ENCODE results near the gene ARHGEF7. TPM values are rescaled to one million over a fixed set of nuclear protein-coding genes. Genes with fewer than 3 reads are reported as not detected.

The ARHGEF7 gene
- total RNA-seq, 2 experiments from 2014 or later: 58.7 to 67.2 TPM

DNA sequence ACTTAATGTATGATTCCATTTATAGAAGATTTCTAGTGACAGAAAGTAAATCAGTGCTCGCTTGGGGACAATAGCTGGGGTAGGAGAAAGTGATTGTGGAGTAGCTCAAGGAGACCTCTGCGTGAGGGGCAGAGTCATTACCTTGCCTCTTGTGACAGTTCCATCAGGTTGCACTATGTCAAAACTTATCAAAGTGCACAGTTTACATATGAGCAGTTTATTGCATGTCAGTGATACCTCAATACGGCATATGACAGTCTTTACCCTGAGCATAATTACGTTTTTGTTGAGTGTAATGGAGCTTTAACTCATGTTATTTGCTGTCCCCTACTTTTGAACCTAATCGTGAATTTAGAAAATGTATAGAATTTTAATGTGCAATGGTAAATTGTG, 15.0 kb downstream of the ARHGEF7 start:
- H3K4me1 Mint-ChIP-seq: no peaks in the 10 kb centered on the region
- H3K9me3 Mint-ChIP-seq (ENCODE audit: low read depth): no peaks in the 10 kb centered on the region
- CTCF ChIA-PET: no interaction called here
- peaks cover 33% of the 10 kb centered on the region for H3K27me3 Mint-ChIP-seq
- H3K4me3 Mint-ChIP-seq: no peak overlapping the region
- DNase-seq (no peak), ATAC-seq (no peak)
- no peaks in the 10 kb centered on the region for H3K36me3 Mint-ChIP-seq
- H3K27ac Mint-ChIP-seq: no peak overlapping the region

DNA sequence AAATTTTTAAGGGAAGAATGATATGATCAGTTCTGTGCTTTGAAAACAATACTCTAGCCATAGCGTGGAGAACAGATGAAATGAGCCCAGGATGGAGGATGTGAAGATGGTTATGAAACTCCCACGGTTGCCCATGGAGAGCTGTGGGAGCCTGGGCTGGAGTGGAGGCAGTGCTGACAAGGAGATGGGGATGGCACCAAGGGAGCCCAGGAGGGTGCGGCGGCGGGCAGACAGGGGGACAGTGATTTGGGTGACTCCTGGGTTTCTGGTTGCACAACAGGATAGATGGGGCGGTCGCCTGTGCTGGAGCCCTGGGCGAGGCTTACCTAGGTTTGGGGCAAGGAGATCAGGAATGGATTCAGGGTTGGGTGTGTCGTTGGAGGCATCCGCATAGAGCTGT, 15.9 kb downstream of the ARHGEF7 start:
- Mint-ChIP-seq H3K27ac (no peak overlapping the region), H3K9me3 (ENCODE audit: low read depth) (no peaks in the 10 kb centered on the region), H3K36me3 (no peaks in the 10 kb centered on the region), H3K4me1 (no peaks in the 10 kb centered on the region), H3K27me3 (peaks cover 33% of the 10 kb centered on the region), H3K4me3 (no peak overlapping the region)
- DNase-seq (no peak), ATAC-seq (no peak)
- CTCF ChIA-PET: no interaction called here

DNA sequence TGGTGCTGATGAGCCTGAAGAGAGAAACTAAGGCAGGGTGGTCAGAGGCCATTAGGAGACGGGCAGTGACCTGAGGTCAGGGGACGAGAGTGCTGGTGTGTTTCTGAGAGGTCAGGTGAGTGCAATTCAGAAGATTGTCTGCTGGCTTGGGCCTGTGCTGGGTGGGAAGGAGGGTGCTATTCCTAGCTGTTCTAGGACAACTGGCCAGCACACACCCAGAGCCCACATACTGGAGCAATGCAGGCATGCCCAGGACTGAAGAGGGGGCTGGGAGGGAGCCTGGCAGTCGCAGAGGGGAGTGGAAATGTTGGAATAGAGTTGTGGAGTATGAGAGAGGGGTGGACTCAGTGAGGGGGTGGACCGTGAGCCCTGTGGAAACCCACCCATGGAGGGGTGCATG, 16.5 kb downstream of the ARHGEF7 start:
- Mint-ChIP-seq H3K4me3 (no peak overlapping the region), H3K27ac (no peak overlapping the region), H3K36me3 (no peaks in the 10 kb centered on the region), H3K4me1 (no peaks in the 10 kb centered on the region), H3K9me3 (ENCODE audit: low read depth) (no peaks in the 10 kb centered on the region), H3K27me3 (peaks cover 34% of the 10 kb centered on the region)
- DNase-seq: no peak
- CTCF ChIA-PET: no interaction called here
- no peak for ATAC-seq

DNA sequence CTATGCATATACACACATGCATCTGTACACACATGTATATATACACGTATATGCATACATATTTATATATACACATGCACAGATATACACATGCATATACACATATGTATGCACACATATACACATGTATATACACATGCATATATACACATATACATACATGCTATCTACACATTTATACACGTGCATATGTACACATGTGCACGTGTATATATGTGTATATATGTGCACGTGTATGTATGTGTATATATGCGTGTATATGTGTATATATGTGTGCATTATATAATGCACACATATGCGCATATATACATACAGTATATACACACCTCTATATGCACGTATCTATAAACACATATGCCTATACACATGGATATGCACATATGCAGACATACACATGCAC, 17.8 kb downstream of the ARHGEF7 start:
- no peak overlapping the region for H3K4me3 Mint-ChIP-seq
- H3K27me3 Mint-ChIP-seq: peaks cover 39% of the 10 kb centered on the region
- no peaks in the 10 kb centered on the region for H3K9me3 Mint-ChIP-seq (ENCODE audit: low read depth)
- CTCF ChIA-PET: no interaction called here
- H3K36me3 Mint-ChIP-seq: no peaks in the 10 kb centered on the region
- H3K4me1 Mint-ChIP-seq: no peaks in the 10 kb centered on the region
- DNase-seq: no peak
- no peak for ATAC-seq
- H3K27ac Mint-ChIP-seq: no peak overlapping the region

DNA sequence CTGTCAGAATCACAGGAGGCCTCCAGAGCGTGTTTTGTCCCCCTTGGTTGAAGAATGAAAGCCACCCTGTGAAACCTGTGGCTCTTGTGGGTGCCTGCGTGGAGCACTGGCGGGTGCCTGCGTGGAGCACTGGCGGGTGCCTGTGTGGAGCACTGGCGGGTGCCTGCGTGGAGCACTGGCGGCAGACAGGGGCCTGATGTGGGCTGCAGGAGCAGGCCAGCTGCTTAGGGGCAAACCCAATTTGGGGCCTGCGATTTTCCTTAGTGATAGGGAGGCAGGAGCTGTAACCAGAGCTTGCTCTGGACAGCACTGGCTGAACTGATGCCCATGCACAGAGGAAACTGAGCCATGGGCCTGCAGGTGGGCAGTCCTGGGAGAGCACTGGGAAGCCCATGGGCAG, 24.3 kb downstream of the ARHGEF7 start:
- H3K27ac Mint-ChIP-seq: no peak overlapping the region
- H3K36me3 Mint-ChIP-seq: no peaks in the 10 kb centered on the region
- no peaks in the 10 kb centered on the region for H3K4me1 Mint-ChIP-seq
- no peak overlapping the region for H3K4me3 Mint-ChIP-seq
- H3K27me3 Mint-ChIP-seq: peaks cover 65% of the 10 kb centered on the region
- CTCF ChIA-PET: no interaction called here
- ATAC-seq (no peak), DNase-seq (no peak)
- H3K9me3 Mint-ChIP-seq (ENCODE audit: low read depth): no peaks in the 10 kb centered on the region

DNA sequence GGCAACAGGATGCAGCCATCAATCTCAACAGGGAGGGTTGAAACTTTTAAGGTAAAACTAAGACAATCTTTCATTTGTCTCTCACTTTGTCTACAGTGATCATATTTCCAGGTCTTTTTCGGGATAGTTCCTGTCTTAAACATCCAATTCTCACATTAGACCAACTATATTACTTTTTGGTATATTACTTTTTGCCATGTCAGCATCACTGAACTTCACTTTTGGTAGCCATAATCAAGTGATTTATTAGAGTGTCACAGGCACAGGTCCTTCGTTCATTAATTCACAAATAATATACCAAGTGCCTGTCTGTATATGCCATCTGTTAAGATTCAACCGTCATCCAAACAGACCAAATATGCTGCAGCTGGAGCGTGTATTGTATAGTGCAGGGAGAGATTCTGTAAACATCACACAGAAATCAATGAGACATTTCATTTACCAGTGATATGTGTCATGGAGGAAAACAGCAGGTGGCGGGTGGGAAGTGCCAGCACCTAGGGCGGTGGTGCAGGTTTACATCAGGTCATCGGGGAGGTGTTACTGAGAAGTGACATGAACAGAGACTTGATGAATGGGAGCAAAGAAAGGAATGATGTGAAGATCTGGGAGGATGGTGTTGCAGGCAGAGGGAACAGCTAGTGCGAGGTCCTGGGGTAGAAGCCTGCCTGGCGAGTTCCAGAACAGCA, 24.9 kb downstream of the ARHGEF7 start:
- H3K27me3 Mint-ChIP-seq: peaks cover 69% of the 10 kb centered on the region
- no peak overlapping the region for H3K27ac Mint-ChIP-seq
- H3K36me3 Mint-ChIP-seq: no peaks in the 10 kb centered on the region
- no peaks in the 10 kb centered on the region for H3K4me1 Mint-ChIP-seq
- H3K4me3 Mint-ChIP-seq: no peak overlapping the region
- DNase-seq (no peak), ATAC-seq (no peak)
- CTCF ChIA-PET: no interaction called here
- H3K9me3 Mint-ChIP-seq (ENCODE audit: low read depth): no peaks in the 10 kb centered on the region

DNA sequence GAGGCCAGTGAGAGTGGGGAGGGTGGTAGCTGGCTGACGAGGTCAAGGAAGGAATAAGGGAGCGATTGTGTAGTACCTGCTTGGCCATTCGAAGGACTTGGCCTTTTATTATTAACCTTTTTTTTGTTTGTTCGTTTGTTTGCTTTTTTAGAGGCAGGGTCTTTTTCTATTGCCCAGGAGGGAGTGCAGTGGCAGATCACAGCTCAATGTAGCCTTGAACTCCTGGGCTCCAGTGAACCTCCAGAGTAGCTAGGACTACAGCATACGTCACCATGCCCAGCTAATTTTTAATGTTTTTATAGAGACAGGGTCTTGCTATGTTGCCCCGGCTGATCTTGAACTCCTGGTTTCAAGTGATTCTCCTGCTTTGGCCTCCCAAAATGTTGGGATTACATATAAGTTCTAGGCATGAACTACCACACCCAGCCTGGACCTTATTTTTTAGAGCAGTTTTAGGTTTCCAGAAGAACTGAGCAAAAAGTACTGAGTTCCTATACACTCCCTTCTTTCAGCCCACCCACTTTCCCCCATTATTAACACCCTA, 25.5 kb downstream of the ARHGEF7 start:
- peaks cover 68% of the 10 kb centered on the region for H3K27me3 Mint-ChIP-seq

DNA sequence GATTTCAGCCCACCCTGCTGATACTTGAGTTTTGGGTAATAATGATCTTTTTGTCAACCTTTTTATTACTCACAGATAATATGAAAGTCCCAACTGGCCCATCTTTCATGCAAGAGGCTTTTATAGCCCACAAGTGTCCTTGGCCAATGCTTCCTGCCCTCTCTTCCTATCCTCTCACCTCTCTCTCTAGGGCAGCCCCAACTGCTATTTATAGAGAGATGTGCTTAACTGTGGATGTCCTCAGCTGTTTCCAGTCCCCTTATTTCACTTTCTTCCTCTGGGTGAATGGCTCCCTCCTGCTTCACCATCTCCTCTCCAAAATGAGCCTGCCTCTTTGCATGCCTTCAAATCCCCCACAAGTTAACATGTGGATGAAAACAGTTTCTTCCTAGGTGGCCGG, 27.4 kb downstream of the ARHGEF7 start:
- DNase-seq: no peak
- H3K4me1 Mint-ChIP-seq: no peaks in the 10 kb centered on the region
- no peak overlapping the region for H3K4me3 Mint-ChIP-seq
- no peak for ATAC-seq
- no peak overlapping the region for H3K27ac Mint-ChIP-seq
- no peaks in the 10 kb centered on the region for H3K9me3 Mint-ChIP-seq (ENCODE audit: low read depth)
- CTCF ChIA-PET: no interaction called here
- no peaks in the 10 kb centered on the region for H3K36me3 Mint-ChIP-seq
- H3K27me3 Mint-ChIP-seq: peaks cover 66% of the 10 kb centered on the region

More for the DNA sequence above, 25.5 kb downstream of the ARHGEF7 start:
- CTCF ChIA-PET: no interaction called here
- Mint-ChIP-seq H3K36me3 (no peaks in the 10 kb centered on the region), H3K27ac (no peak overlapping the region), H3K9me3 (ENCODE audit: low read depth) (no peaks in the 10 kb centered on the region), H3K4me3 (no peak overlapping the region), H3K4me1 (no peaks in the 10 kb centered on the region)
- no peak for ATAC-seq
- DNase-seq: no peak

DNA sequence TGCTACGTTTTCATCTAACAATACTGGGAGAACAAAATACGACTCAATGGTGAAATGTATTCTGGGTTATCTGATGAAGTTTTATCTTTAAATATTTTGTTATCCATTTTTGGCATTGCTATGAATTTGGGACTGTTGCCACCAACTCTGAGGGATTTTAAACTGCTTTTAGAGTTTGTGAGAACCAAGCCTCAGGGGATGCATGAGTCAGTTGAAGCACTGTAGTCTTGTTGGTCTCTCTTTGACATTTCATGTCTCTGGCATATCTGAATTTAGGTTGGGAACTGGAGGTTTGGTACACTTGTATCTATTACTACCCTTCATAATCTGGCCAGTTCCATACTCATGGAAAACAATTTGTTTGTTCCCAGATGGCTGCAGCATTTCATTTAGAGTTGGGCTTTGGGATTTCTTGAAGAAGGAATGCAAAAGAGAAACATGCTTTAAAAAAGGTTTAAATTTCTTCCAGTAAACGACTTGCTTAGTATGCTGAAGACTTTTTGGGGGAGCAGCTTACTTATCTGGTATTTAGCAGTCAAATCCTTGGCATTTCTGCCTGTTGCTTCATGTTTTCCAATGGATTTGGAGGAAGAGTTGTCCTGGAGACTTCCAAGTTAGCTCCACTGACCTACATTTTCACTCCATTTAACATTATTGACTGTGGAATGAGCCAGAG, 28.9 kb downstream of the ARHGEF7 start:
- Mint-ChIP-seq H3K27me3 (peaks cover 65% of the 10 kb centered on the region), H3K4me3 (no peak overlapping the region), H3K4me1 (no peaks in the 10 kb centered on the region), H3K27ac (no peak overlapping the region), H3K36me3 (no peaks in the 10 kb centered on the region), H3K9me3 (ENCODE audit: low read depth) (no peaks in the 10 kb centered on the region)
- no peak for DNase-seq
- no peak for ATAC-seq
- CTCF ChIA-PET: no interaction called here

DNA sequence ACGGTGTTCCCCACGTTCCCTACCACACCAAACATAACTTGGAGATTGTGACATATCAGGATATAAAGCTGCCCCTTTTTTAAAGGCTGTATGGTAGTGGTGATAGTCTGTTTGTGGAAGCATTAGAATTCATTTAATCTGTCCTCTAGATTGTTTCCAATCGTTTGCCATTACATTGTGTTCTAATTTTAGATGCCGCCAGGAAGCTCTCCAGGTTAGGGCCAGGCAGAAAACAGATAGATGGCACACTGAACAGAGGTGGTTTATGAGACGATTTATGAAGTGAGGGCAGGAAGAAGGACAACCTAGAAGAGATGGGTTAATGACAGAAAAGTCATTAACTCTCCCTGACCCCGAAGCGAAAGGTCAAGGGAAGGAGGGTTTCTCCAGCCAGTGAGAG, 30.0 kb downstream of the ARHGEF7 start:
- DNase-seq: no peak
- peaks cover 3% of the 10 kb centered on the region for H3K4me1 Mint-ChIP-seq
- peaks cover 62% of the 10 kb centered on the region for H3K27me3 Mint-ChIP-seq
- ATAC-seq: no peak
- H3K36me3 Mint-ChIP-seq: no peaks in the 10 kb centered on the region
- CTCF ChIA-PET: no interaction called here
- no peak overlapping the region for H3K4me3 Mint-ChIP-seq
- no peak overlapping the region for H3K27ac Mint-ChIP-seq
- H3K9me3 Mint-ChIP-seq (ENCODE audit: low read depth): no peaks in the 10 kb centered on the region

DNA sequence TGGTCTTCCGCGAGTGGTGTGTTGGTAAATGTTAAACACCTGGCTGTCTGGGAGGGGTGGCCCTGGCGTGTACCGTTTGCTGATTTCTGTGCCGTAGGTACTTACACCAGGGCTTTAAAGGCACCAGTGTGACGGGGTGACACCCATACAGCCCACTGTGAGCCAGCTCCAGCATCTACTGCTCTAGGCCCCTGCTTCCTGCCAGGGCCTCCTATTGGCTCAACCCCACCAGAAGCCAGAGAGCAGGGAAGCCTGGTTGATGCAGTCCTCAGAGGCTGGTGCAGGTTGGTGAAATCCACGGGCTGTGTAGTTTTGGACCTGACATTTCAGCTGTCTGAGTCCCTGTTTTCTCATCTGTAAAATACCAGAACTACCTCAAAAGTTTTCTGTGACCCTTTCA, 30.4 kb downstream of the ARHGEF7 start:
- H3K27ac Mint-ChIP-seq: no peak overlapping the region
- ATAC-seq: no peak
- no peaks in the 10 kb centered on the region for H3K36me3 Mint-ChIP-seq
- peaks cover 6% of the 10 kb centered on the region for H3K4me1 Mint-ChIP-seq
- H3K9me3 Mint-ChIP-seq (ENCODE audit: low read depth): no peaks in the 10 kb centered on the region
- no peak overlapping the region for H3K4me3 Mint-ChIP-seq
- CTCF ChIA-PET: no interaction called here
- H3K27me3 Mint-ChIP-seq: peaks cover 62% of the 10 kb centered on the region
- no peak for DNase-seq

DNA sequence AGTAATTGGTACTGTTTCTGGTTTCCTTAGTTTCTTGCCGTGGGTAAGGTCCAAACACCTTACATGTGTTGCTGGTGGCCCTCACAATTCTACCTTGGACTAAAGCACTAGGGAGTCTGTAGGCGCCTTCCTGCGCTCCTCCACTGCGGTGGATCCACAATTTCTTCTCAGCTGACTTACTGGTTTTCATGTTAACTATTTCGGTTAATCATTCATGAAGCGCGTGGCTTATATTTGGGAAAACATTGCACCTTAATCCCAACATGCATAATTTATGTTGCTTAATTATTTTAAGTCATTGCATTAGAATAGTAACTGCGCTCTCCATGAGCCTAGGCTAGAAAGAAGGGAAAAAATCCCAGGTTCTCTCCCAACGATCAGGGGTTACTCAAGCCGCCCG, 37.7 kb downstream of the ARHGEF7 start:
- Mint-ChIP-seq H3K36me3 (peaks cover 14% of the 10 kb centered on the region), H3K27ac (peak overlapping the region; percentile 93), H3K4me3 (peak overlapping the region; percentile 95), H3K9me3 (ENCODE audit: low read depth) (no peaks in the 10 kb centered on the region), H3K4me1 (peaks cover 36% of the 10 kb centered on the region), H3K27me3 (peaks cover 28% of the 10 kb centered on the region)
- CTCF ChIA-PET: interaction anchor here (0.6 kb wide), 1 partner anchor 330 kb away, joined by 3 read pairs; no protein-coding TSS in a partner anchor
- ATAC-seq: no peak
- no peak for DNase-seq

DNA sequence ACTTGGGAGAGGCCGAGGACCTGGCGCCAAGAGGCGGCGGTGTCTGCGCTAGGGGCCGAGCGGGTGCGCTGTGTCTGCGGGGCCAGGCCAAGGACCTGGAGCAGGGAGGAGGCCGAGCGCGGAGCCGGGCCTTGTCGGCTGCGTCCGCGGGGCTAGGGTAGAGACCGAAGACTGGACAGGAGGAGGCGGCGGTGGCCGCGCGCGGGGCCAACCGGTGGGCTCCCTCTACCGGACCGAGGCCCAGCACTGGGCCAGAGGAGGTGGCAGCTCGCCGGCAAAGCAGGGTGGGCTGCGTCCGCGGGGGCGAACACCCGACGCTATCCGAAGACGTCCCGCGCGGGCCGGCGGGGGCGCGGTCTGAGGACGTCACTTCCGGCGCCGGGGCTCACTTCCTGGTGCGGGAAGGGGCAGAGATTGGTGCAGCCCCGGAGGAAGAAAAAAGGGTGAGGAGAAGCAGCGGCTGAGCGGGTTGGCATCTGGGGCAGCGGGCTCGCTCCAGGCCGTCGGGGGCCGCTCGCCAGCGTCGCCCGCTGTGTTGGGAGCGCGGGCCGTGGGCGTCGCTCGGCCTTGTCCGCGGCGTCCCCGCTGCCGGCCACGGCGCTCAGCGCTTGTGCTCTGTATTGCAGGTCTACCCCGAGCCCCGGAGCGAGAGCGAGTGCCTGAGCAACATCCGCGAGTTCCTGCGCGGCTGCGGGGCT, 38.3 kb downstream of the ARHGEF7 start:
- peak; percentile 95 for DNase-seq
- H3K4me3 Mint-ChIP-seq: peak overlapping the region; percentile 95
- H3K36me3 Mint-ChIP-seq: peaks cover 14% of the 10 kb centered on the region
- H3K9me3 Mint-ChIP-seq (ENCODE audit: low read depth): no peaks in the 10 kb centered on the region
- H3K27ac Mint-ChIP-seq: peak overlapping the region; percentile 93
- peak; percentile 91 for ATAC-seq
- CTCF ChIA-PET: interaction anchor here (0.6 kb wide), 1 partner anchor 331 kb away, joined by 3 read pairs; no protein-coding TSS in a partner anchor
- peaks cover 22% of the 10 kb centered on the region for H3K27me3 Mint-ChIP-seq
- H3K4me1 Mint-ChIP-seq: peaks cover 36% of the 10 kb centered on the region

DNA sequence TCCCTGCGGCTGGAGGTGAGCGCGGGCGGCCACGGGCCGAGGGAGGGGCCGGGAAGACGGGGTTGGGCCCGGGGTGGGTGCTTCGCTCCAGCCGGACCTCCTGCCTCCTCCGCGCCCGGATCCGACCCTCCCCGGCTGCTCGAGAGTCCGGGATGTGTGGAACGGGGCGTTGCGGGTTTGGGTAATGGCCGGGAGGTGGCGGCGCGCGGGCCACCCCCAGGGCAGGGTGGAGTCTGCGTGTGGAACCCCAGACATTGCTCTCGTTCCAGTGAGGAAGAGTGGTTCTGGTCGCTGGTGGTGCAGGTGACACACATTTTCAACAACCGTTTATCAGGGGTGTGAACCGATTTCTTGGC, 38.8 kb downstream of the ARHGEF7 start:
- Mint-ChIP-seq H3K4me3 (peak overlapping the region; percentile 95), H3K36me3 (peaks cover 17% of the 10 kb centered on the region), H3K27me3 (peaks cover 22% of the 10 kb centered on the region), H3K9me3 (ENCODE audit: low read depth) (peaks cover 1% of the 10 kb centered on the region), H3K27ac (peak overlapping the region; percentile 93), H3K4me1 (peaks cover 38% of the 10 kb centered on the region)
- CTCF ChIA-PET: no interaction called here
- peak; percentile 60 for ATAC-seq
- DNase-seq: no peak

Measured in activated CD8-positive, alpha-beta memory T cell treated with anti-CD3 and anti-CD28 coated beads, Interleukin-2, amount 10 ng/mL, durations not matched to agents 7 days and 5 days (primary cell).